ENCODE results near the gene GCSAML. TPM values are rescaled to one million over a fixed set of nuclear protein-coding genes. Genes with fewer than 3 reads are reported as not detected.
"Not testable (repeated sequence)": the region's sequence is repeated elsewhere in the genome, so short reads cannot be mapped to it uniquely, and the experiment has no call there.

Gene GCSAML
- total RNA-seq: not detected in 2 replicates
- long read RNA-seq: 0 reads

GRCh38 chr1:247548769-247549182 lies at the start of gene GCSAML:
Gene GCSAML, plus strand, starts transcription at chr1:247549134. Its CDS starts 58 bp downstream, at chr1:247549192.
- H3K9me3 Mint-ChIP-seq: peaks cover 4% of the 10 kb centered on the region
- no peak for TF ChIP-seq CTCF (conservative IDR thresholded peaks at IDR 0.05)
- no peak for DNase-seq (ENCODE audit: low read depth, low spot score)
- H3K4me3 Mint-ChIP-seq: no peak within 1 kb of the TSS
- no peaks in the 10 kb centered on the region for H3K36me3 Mint-ChIP-seq (ENCODE audit: low read depth)
- no peak within 1 kb of the TSS for H3K27ac Mint-ChIP-seq (ENCODE audit: unreplicated experiment)
- H3K27me3 Mint-ChIP-seq (ENCODE audit: low read depth): no peaks in the 10 kb centered on the region
- H3K4me1 Mint-ChIP-seq: no peaks in the 10 kb centered on the region

- Mint-ChIP-seq H3K4me3 (no peak overlapping the region), H3K9me3 (no peaks in the 10 kb centered on the region), H3K27ac (ENCODE audit: unreplicated experiment) (no peak overlapping the region), H3K36me3 (ENCODE audit: low read depth) (no peaks in the 10 kb centered on the region), H3K27me3 (ENCODE audit: low read depth) (peaks cover 5% of the 10 kb centered on the region), H3K4me1 (no peaks in the 10 kb centered on the region)
- no peak for DNase-seq (ENCODE audit: low read depth, low spot score)
- no peak for TF ChIP-seq CTCF (conservative IDR thresholded peaks at IDR 0.05)
Observed at GRCh38 chr1:247500865-247501264, 48.1 kb upstream of the GCSAML start.

- TF ChIP-seq CTCF (conservative IDR thresholded peaks at IDR 0.05): no peak
- H3K27ac Mint-ChIP-seq (ENCODE audit: unreplicated experiment): no peak overlapping the region
- no peaks in the 10 kb centered on the region for H3K4me1 Mint-ChIP-seq
- H3K4me3 Mint-ChIP-seq: no peak overlapping the region
- H3K27me3 Mint-ChIP-seq (ENCODE audit: low read depth): peaks cover 15% of the 10 kb centered on the region
- no peak for DNase-seq (ENCODE audit: low read depth, low spot score)
- H3K36me3 Mint-ChIP-seq (ENCODE audit: low read depth): no peaks in the 10 kb centered on the region
- H3K9me3 Mint-ChIP-seq: no peaks in the 10 kb centered on the region
Observed at GRCh38 chr1:247506831-247507230, 42.1 kb upstream of the GCSAML start.

- peaks cover 6% of the 10 kb centered on the region for H3K4me1 Mint-ChIP-seq
- peaks cover 17% of the 10 kb centered on the region for H3K9me3 Mint-ChIP-seq
- no peak overlapping the region for H3K27ac Mint-ChIP-seq (ENCODE audit: unreplicated experiment)
- H3K36me3 Mint-ChIP-seq (ENCODE audit: low read depth): peaks cover 3% of the 10 kb centered on the region
- DNase-seq (ENCODE audit: low read depth, low spot score): no peak
- peaks cover 4% of the 10 kb centered on the region for H3K27me3 Mint-ChIP-seq (ENCODE audit: low read depth)
- no peak for TF ChIP-seq CTCF (conservative IDR thresholded peaks at IDR 0.05)
- no peak overlapping the region for H3K4me3 Mint-ChIP-seq
Observed at GRCh38 chr1:247517795-247518612, 30.9 kb upstream of the GCSAML start.

- Mint-ChIP-seq H3K9me3 (peaks cover 17% of the 10 kb centered on the region), H3K4me3 (no peak overlapping the region), H3K27ac (ENCODE audit: unreplicated experiment) (no peak overlapping the region), H3K27me3 (ENCODE audit: low read depth) (peaks cover 4% of the 10 kb centered on the region), H3K36me3 (ENCODE audit: low read depth) (peaks cover 3% of the 10 kb centered on the region), H3K4me1 (peaks cover 6% of the 10 kb centered on the region)
- no peak for TF ChIP-seq CTCF (conservative IDR thresholded peaks at IDR 0.05)
- no peak for DNase-seq (ENCODE audit: low read depth, low spot score)
Observed at GRCh38 chr1:247518613-247518891, 30.4 kb upstream of the GCSAML start.

- H3K27ac Mint-ChIP-seq (ENCODE audit: unreplicated experiment); H3K4me1 Mint-ChIP-seq; H3K36me3 Mint-ChIP-seq (ENCODE audit: low read depth); H3K27me3 Mint-ChIP-seq (ENCODE audit: low read depth); DNase-seq (ENCODE audit: low read depth, low spot score); H3K4me3 Mint-ChIP-seq; H3K9me3 Mint-ChIP-seq: not testable (repeated sequence)
Observed at GRCh38 chr1:247521886-247522285, 27.0 kb upstream of the GCSAML start.

Measured in neural crest cell (in vitro differentiated cells).